ENCODE data around the gene CEACAM21. TPM values are rescaled to one million over a fixed set of nuclear protein-coding genes. Genes with fewer than 3 reads are reported as not detected.

CEACAM21 gene
- total RNA-seq, 1 donor from 2014 or later = 0.75 TPM

DNA sequence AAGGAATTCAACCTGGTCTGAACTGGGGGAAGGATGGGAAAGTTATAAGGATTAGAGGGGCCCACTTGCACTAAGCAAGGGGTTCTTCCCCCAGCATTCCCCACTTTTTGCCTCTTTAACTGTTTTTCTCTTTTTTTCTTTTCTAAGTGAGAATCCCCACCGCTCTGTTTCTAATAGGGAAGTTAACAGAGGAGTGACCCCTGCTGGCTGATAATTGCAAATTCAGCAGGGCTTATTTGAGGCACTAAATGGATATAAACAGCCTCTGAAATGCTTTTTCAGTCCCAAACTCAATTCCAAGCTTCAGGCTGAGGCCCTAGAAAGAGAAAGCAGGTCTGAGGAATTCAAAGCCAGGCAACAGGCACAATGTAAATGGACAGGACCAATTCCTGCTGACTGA, 38.2 kb upstream of the CEACAM21 start:
- Mint-ChIP-seq H3K4me3 (no peak overlapping the region), H3K4me1 (peaks cover 6% of the 10 kb centered on the region), H3K27me3 (ENCODE audit: low read depth) (peaks cover 43% of the 10 kb centered on the region), H3K9me3 (peaks cover 7% of the 10 kb centered on the region), H3K27ac (ENCODE audit: unreplicated experiment) (no peak overlapping the region), H3K36me3 (ENCODE audit: low read depth) (no peaks in the 10 kb centered on the region)
- TF ChIP-seq CTCF (conservative IDR thresholded peaks at IDR 0.05) = peak; percentile 47
- DNase-seq (ENCODE audit: low read depth, low spot score) = no peak

GRCh38 chr19:41540041-41540695, 35.8 kb upstream of the CEACAM21 start:
- Mint-ChIP-seq H3K4me1 (no peaks in the 10 kb centered on the region), H3K4me3 (no peak overlapping the region), H3K27ac (ENCODE audit: unreplicated experiment) (no peak overlapping the region), H3K9me3 (peaks cover 5% of the 10 kb centered on the region), H3K27me3 (ENCODE audit: low read depth) (peaks cover 25% of the 10 kb centered on the region), H3K36me3 (ENCODE audit: low read depth) (no peaks in the 10 kb centered on the region)
- TF ChIP-seq CTCF (conservative IDR thresholded peaks at IDR 0.05) = no peak
- no peak for DNase-seq (ENCODE audit: low read depth, low spot score)

- DNase-seq (ENCODE audit: low read depth, low spot score) = peak; percentile 24
- Mint-ChIP-seq H3K27me3 (ENCODE audit: low read depth) (peaks cover 18% of the 10 kb centered on the region), H3K36me3 (ENCODE audit: low read depth) (no peaks in the 10 kb centered on the region), H3K9me3 (peaks cover 8% of the 10 kb centered on the region), H3K27ac (ENCODE audit: unreplicated experiment) (no peak overlapping the region), H3K4me3 (no peak overlapping the region), H3K4me1 (peaks cover 5% of the 10 kb centered on the region)
- TF ChIP-seq CTCF (conservative IDR thresholded peaks at IDR 0.05) = peak; percentile 62
Measured at GRCh38 chr19:41541990-41542584, 33.9 kb upstream of the CEACAM21 start.

DNA sequence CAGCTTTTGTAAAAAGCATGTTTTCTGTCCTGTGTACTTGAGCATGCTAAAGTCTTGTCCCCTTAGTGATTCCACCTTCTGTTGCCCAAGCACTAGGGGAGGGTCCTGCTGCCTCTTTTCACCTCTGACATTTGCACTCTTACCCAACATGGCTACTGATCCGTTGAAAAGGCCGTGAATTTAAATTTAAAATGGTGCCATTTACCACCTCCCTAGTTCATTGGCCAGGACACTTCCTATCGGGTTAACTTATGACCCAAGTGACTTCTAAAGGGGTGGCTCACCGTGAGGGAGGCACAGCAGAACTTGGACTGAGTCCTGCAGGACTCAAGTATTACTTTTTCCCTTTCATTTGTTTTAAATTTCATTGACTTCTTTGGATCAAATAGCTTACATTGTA, 33.3 kb upstream of the CEACAM21 start:
- Mint-ChIP-seq H3K27me3 (ENCODE audit: low read depth) (peaks cover 16% of the 10 kb centered on the region), H3K36me3 (ENCODE audit: low read depth) (no peaks in the 10 kb centered on the region), H3K27ac (ENCODE audit: unreplicated experiment) (no peak overlapping the region), H3K4me1 (peaks cover 9% of the 10 kb centered on the region), H3K9me3 (peaks cover 8% of the 10 kb centered on the region), H3K4me3 (no peak overlapping the region)
- TF ChIP-seq CTCF (conservative IDR thresholded peaks at IDR 0.05) = no peak
- DNase-seq (ENCODE audit: low read depth, low spot score) = no peak

- H3K4me3 Mint-ChIP-seq = no peak overlapping the region
- H3K9me3 Mint-ChIP-seq = peaks cover 8% of the 10 kb centered on the region
- no peaks in the 10 kb centered on the region for H3K36me3 Mint-ChIP-seq (ENCODE audit: low read depth)
- no peak overlapping the region for H3K27ac Mint-ChIP-seq (ENCODE audit: unreplicated experiment)
- H3K27me3 Mint-ChIP-seq (ENCODE audit: low read depth) = peaks cover 16% of the 10 kb centered on the region
- no peak for TF ChIP-seq CTCF (conservative IDR thresholded peaks at IDR 0.05)
- DNase-seq (ENCODE audit: low read depth, low spot score) = no peak
- H3K4me1 Mint-ChIP-seq = peaks cover 13% of the 10 kb centered on the region
Measured at GRCh38 chr19:41543582-41543981, 32.4 kb upstream of the CEACAM21 start.
